Panc1 (cell line): Measurements from ENCODE around the gene CAMSAP3. TPM values are rescaled to one million over a fixed set of nuclear protein-coding genes. Genes with fewer than 3 reads are reported as not detected.

ENCODE experiments used
- ATAC-seq: fragments of 200-7000 bp; cut with Tn5 transposase; 2 replicates; pipeline ENCODE4 v1.9.1; 2020; ENCODE audit warnings: mild to moderate bottlenecking, moderate library complexity
- BruUV-seq: library from RNA; stranded (reverse); fragments of 400-500 nt; replicated peaks from 2 replicates; lab custom pipeline; 2021; lab: Mats Ljungman, UMichigan
- CTCF ChIA-PET: fragments of 300-600 bp; sonication (Branson Sonifier 250); formaldehyde crosslinking; loops from one replicate; lab custom pipeline; 2022; ENCODE audit warnings: antibody characterized with exemption; lab: Charles Lee
- POLR2A ChIA-PET: fragments of 300-600 bp; sonication (Branson Sonifier 250); formaldehyde crosslinking; loops from one replicate; lab custom pipeline; 2022; ENCODE audit warnings: antibody characterized with exemption; lab: Charles Lee
- DNase-seq: peaks from one replicate; pipeline ENCODE4 v3.0.0-alpha.2; 2010; ENCODE audit warnings: low read depth, low spot score
- H3K27ac ChIP-seq: 2 replicates; pipeline ENCODE4 v1.5.1; 2011; ENCODE audit warnings: mild to moderate bottlenecking, low read length, inconsistent platforms
- H3K27me3 ChIP-seq: fragments of 200-500 bp; sonication (Bioruptor generic); 2 replicates; pipeline ENCODE4 v1.6.0; 2014; ENCODE audit warnings: low read length, inconsistent platforms; ENCODE audit not compliant: control insufficient read depth, insufficient read depth
- H3K36me3 ChIP-seq: fragments of 200-500 bp; sonication (Bioruptor generic); 2 replicates; pipeline ENCODE4 v1.5.1; 2014; ENCODE audit warnings: inconsistent platforms, mild to moderate bottlenecking, low read length, moderate library complexity; ENCODE audit not compliant: control insufficient read depth, insufficient read depth
- H3K4me1 ChIP-seq: 2 replicates; pipeline ENCODE4 v1.5.1; 2011; ENCODE audit warnings: inconsistent platforms, mild to moderate bottlenecking, low read length, moderate library complexity; ENCODE audit not compliant: control insufficient read depth, insufficient read depth
- H3K4me3 ChIP-seq, 2 experiments: 2 replicates each; pipeline ENCODE4 v1.5.1; 2011 to 2012; ENCODE audit warnings: low read depth in 2 of 2, low read length in 2 of 2, mild to moderate bottlenecking in 2 of 2, inconsistent platforms in 1 of 2, moderate library complexity in 1 of 2
- H3K9me3 ChIP-seq: fragments of 200-500 bp; sonication (Bioruptor generic); 2 replicates; pipeline ENCODE4 v1.5.1; 2014; ENCODE audit warnings: low read depth, mild to moderate bottlenecking, inconsistent platforms, low read length, moderate library complexity; ENCODE audit not compliant: control insufficient read depth, insufficient read depth
- POLR2AphosphoS5 ChIP-seq: IDR thresholded peaks from 2 replicates; pipeline ENCODE4 v1.6.1; 2012; ENCODE audit warnings: mild to moderate bottlenecking, low read depth, low read length, moderate library complexity
- SIN3A ChIP-seq: IDR thresholded peaks from 2 replicates; pipeline ENCODE4 v1.6.1; 2012; ENCODE audit warnings: low read depth, mild to moderate bottlenecking, low read length, moderate library complexity, borderline replicate concordance; ENCODE audit not compliant: insufficient read depth
- TCF7L2 ChIP-seq: IDR thresholded peaks from 2 replicates; pipeline ENCODE4 v1.6.1; 2011; ENCODE audit warnings: mild to moderate bottlenecking, low read depth, low read length, inconsistent platforms
- in situ Hi-C: cut with HindIII; loops from 2 replicates; pipeline ENCODE4 v1.10.0; 2016; ENCODE audit warnings: low sequenced_read_pairs, low pct_unique_long_range_greater_than_20kb
- intact Hi-C: fragments of 100-400 bp; cut with micrococcal nuclease; formaldehyde crosslinking; loops from one replicate; pipeline ENCODE4 v1.10.0; 2022; ENCODE audit not compliant: unreplicated experiment
- total RNA-seq: library from RNA; stranded (reverse); gene quantifications from one replicate; pipeline ENCODE4 v1.2.1, GENCODE V29; 2021; ENCODE audit not compliant: unreplicated experiment
- TF ChIP-seq, protein P1 (sequence below), 2 experiments: IDR thresholded peaks; 2 replicates each; pipeline ENCODE4 v1.6.1; 2011 to 2012; ENCODE audit warnings: low read depth in 2 of 2, control low read depth in 1 of 2, low read length in 1 of 2, mild to moderate bottlenecking in 1 of 2, moderate library complexity in 1 of 2; ENCODE audit not compliant: insufficient read depth in 1 of 2
- TF ChIP-seq, protein P2 (sequence below): fragments of 450-650 bp; IDR thresholded peaks from 2 replicates; pipeline ENCODE4 v1.5.1; 2017; ENCODE audit warnings: mild to moderate bottlenecking

CAMSAP3 gene
- total RNA-seq, 1 experiment from 2014 or later = 1.7 TPM

GRCh38 chr19:7645163-7645562 lies 49.5 kb downstream of the CAMSAP3 start:
- Histone ChIP-seq H3K4me3 (no peak overlapping the region), H3K4me1 (no peaks in the 10 kb centered on the region), H3K9me3 (no peaks in the 10 kb centered on the region), H3K27me3 (no peaks in the 10 kb centered on the region), H3K27ac (no peak overlapping the region), H3K36me3 (no peaks in the 10 kb centered on the region)
- DNase-seq (no peak), ATAC-seq (peak; percentile 42)
- ChIA-PET CTCF (no interaction called here), POLR2A (no interaction called here)
- no TSS peak for BruUV-seq
- in situ Hi-C loops (no loop called here), intact Hi-C loops (no loop called here)
- TF ChIP-seq TCF7L2 (no peak), SIN3A (no peak), POLR2AphosphoS5 (no peak)
- TF ChIP-seq, protein P1, sequence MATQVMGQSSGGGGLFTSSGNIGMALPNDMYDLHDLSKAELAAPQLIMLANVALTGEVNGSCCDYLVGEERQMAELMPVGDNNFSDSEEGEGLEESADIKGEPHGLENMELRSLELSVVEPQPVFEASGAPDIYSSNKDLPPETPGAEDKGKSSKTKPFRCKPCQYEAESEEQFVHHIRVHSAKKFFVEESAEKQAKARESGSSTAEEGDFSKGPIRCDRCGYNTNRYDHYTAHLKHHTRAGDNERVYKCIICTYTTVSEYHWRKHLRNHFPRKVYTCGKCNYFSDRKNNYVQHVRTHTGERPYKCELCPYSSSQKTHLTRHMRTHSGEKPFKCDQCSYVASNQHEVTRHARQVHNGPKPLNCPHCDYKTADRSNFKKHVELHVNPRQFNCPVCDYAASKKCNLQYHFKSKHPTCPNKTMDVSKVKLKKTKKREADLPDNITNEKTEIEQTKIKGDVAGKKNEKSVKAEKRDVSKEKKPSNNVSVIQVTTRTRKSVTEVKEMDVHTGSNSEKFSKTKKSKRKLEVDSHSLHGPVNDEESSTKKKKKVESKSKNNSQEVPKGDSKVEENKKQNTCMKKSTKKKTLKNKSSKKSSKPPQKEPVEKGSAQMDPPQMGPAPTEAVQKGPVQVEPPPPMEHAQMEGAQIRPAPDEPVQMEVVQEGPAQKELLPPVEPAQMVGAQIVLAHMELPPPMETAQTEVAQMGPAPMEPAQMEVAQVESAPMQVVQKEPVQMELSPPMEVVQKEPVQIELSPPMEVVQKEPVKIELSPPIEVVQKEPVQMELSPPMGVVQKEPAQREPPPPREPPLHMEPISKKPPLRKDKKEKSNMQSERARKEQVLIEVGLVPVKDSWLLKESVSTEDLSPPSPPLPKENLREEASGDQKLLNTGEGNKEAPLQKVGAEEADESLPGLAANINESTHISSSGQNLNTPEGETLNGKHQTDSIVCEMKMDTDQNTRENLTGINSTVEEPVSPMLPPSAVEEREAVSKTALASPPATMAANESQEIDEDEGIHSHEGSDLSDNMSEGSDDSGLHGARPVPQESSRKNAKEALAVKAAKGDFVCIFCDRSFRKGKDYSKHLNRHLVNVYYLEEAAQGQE (IDR thresholded peaks at IDR 0.05; ENCODE audit: insufficient read depth in 1 of 2, low read depth in 2 of 2, low read length in 1 of 2) = no peak
- TF ChIP-seq, protein P2, sequence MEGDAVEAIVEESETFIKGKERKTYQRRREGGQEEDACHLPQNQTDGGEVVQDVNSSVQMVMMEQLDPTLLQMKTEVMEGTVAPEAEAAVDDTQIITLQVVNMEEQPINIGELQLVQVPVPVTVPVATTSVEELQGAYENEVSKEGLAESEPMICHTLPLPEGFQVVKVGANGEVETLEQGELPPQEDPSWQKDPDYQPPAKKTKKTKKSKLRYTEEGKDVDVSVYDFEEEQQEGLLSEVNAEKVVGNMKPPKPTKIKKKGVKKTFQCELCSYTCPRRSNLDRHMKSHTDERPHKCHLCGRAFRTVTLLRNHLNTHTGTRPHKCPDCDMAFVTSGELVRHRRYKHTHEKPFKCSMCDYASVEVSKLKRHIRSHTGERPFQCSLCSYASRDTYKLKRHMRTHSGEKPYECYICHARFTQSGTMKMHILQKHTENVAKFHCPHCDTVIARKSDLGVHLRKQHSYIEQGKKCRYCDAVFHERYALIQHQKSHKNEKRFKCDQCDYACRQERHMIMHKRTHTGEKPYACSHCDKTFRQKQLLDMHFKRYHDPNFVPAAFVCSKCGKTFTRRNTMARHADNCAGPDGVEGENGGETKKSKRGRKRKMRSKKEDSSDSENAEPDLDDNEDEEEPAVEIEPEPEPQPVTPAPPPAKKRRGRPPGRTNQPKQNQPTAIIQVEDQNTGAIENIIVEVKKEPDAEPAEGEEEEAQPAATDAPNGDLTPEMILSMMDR = no peak

GRCh38 chr19:7645656-7646425 lies 50.2 kb downstream of the CAMSAP3 start:
- intact Hi-C loops (no loop called here), in situ Hi-C loops (no loop called here)
- CTCF ChIA-PET = no interaction called here
- no peaks in the 10 kb centered on the region for H3K4me1 ChIP-seq
- no peak overlapping the region for H3K27ac ChIP-seq
- H3K36me3 ChIP-seq = no peaks in the 10 kb centered on the region
- DNase-seq (no peak), ATAC-seq (no peak; the same call in 1 of the 2 replicates)
- no peaks in the 10 kb centered on the region for H3K9me3 ChIP-seq
- H3K4me3 ChIP-seq = no peak overlapping the region
- no peak for TF ChIP-seq POLR2AphosphoS5
- TF ChIP-seq SIN3A = no peak
- TF ChIP-seq, protein P1 (IDR thresholded peaks at IDR 0.05; ENCODE audit: insufficient read depth in 1 of 2, low read depth in 2 of 2, low read length in 1 of 2) = no peak
- TF ChIP-seq, protein P2 = no peak
- TF ChIP-seq TCF7L2 = no peak
- POLR2A ChIA-PET = no interaction called here
- no TSS peak for BruUV-seq
- H3K27me3 ChIP-seq = no peaks in the 10 kb centered on the region
